NCI-H1105 (cell line): ENCODE results near the gene ALKBH5.

Source experiments
- DNase-seq: peaks from one replicate; lab custom pipeline; 2025; lab: John Stamatoyannopoulos, UW

Gene ALKBH5

DNA sequence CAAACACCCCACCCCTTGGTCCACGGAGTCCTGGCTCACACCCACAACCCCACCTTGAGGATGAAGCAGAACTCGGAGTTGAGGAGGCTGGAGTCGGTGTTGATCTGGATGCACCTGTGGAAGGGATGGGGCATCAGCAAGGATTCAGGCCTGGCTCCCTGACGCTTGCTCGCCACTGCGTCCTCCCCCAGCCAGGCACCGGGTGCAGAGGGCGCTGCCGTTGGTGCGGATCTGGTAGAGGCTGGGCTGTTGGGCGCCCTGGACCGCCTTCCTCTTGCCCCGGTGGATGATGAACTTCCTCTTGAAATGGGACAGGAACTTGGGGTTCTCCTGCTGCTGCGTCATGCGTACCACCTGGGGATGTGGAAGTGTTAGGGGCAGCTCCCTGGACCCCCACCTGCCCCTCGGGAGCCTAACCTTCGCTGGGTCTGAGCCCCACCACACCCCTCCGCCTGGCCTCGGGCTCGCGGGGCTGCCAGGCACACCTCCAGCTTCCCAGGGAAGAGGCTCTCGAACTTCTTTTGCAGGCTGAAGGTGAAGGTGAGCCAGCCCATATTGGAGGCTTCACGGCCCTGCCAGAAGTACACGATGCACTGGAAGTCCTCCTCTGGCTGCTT is 62.6 kb downstream of the ALKBH5 start:
- no peak for DNase-seq

DNA sequence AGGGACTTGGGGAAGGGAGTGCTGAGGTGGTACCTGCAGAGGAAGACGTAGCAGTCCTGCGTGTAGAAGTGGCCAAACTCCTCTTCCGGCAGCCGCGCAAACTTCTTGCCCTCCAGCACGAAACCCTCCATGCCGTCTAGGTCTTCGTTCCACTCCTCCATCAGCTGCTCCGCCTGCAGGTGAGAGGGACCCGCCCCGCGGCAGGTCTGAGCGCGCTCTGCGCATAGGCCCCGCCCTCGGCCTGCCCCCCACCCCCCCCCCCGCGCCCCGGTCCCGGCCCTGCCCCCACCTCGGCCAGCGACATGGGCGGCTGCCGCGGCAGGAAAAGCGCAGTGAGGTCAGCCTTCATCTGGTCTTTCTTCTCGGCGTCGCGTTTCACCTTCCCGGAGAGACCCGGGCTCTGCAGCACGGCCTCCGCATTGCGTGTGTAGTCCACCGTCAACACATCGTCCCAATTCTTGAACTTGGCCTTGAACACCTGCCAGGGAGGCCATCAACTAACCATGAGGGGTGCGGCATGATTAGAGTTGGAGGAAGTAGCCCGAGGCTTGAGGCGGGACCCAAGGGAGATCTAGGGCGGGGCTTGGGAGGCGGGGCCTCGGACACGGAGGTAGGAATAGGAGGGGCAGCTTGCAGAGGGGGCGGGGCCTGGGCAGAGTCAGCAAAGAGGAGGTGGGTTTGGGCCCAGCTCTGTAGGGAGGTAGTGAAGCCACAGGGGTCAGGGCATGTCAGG is 63.4 kb downstream of the ALKBH5 start:
- peak; percentile 95 for DNase-seq

DNA sequence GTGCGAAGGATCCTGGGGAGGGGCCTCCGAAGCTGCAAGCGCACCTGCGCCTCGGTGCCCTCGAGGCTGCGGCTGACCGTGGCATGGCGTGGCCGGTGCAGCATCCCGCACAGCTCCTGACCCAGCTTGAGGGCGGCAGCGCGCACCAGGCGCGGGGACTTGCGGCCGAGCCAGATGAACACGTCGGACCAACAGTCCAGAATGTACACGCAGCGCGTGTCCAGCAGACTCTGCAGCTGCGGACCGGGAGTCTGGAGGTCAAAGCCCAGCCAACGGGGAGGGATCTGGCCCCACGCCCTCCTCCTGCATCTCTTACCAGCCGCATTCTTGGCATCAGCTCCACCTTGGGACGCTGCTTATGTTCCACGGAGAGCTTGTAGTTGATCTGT is 64.0 kb downstream of the ALKBH5 start:
- no peak for DNase-seq

DNA sequence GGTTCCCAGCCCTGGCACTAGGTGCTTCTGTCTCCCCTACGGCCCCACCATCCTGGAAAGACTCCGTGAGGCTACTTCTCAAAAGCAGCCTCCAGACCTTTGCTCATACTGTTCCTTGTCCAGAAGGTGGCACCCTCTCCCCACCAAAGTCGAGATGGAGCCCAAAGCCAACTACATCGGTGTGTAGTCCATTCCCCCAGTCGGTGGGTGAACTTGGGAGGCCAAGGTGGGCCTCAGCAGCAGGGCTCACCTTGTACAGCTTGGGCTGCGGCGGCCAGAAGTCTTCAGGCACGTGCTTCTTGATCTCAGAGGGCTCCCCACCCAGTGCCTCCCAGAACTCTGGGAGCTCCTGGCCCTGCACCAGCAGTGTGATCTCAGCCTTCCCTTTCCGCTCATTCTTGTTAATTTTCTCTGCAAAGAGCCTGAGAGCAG is 64.7 kb downstream of the ALKBH5 start:
- peak; percentile 63 for DNase-seq

DNA sequence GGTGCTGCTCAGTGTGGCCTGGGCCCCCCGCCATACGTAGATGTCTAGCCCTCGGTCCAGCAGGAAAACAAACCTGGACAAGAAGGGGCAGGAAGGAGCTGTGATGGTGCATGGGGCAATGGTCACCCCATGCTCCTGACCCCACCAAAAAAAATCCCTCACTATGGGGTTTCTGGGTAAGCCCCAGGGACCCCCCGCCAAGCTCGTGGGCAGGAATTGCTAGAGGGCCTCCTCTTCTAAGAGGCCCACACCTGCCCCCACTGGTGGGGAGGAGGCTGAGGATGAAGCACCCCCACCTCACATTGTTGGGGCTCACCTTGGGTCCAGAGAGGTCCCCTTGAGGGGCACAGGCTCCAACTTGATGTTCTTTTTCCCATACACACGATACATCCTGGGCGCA is 65.2 kb downstream of the ALKBH5 start:
- DNase-seq = no peak

DNA sequence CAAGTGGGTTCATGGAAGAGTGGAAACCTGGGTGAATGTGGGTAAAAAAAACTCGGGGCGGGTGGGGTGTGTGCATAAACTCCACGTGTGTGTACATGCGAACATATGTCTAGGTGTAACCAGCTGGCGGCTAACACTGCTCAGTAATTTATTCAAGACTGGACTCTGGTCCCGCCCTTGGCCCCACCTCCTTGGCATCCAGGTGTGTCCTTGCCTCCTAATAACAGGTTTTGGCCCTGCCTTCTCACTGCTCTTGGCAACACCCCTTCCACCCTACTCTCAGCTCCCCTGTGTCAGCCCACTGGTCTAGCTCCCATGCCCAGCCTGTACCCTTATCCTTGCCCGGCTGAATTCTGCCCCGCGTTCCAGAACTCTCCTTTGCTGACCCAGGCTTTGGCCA is 66.6 kb downstream of the ALKBH5 start:
- DNase-seq = peak; percentile 45

DNA sequence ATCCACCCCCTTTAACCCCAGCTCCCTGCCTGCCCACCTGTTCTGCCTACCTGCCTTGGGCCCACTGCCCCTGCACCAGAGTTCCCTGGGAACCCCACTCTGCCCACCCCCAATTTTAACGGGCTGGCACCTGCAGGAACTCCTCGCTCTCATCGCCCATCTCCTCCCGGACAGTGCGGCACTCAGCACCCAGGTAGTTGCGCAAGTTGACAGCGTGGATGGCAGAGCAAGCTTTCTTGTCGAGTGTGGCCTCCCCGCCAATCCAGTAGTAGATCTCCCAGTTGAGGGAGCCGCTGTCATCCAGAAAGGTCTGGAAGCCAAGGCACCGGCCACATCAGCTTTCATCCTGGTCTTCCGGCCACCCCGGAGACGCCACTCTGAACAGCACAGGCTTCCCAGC is 67.1 kb downstream of the ALKBH5 start:
- DNase-seq = no peak

DNA sequence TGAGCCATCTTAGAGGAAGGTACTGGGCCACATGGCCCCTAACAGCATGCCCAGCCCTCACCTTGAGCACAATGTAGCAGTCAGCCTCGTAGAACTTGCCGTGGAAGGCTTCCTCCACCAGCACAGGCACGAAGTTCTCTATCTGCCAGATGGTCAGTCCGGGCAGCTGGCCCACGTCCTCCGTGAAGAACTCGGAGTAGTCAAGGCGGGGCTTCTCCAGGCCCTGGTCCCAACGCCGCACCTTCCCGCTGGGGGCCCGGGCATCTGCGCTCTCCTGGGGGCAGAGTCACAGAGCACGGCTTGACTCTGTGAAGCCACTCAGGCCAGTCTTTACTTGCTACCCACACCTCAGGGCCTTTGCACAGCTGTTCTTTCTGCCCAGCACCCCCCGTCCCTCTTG is 67.6 kb downstream of the ALKBH5 start:
- no peak for DNase-seq

DNA sequence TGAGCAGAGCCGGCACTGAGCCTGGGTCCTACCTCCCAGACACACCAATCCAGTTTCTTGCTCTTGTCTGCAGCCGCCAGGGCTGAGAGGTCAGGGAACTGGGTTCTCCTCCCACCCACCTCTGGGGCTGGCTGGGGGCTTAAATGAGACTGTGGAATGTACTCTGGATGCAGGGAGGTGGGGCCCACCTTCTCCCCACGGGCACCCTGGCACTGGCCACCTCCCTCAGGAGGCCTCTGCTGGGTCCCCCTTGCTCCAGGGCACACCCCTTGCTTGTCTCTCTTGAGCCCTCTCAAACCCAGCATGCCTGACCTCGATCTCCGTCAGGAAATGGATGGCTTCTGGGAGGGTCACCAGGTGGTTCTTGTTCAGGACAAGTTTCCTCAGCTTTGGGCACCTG is 68.5 kb downstream of the ALKBH5 start:
- DNase-seq = no peak

DNA sequence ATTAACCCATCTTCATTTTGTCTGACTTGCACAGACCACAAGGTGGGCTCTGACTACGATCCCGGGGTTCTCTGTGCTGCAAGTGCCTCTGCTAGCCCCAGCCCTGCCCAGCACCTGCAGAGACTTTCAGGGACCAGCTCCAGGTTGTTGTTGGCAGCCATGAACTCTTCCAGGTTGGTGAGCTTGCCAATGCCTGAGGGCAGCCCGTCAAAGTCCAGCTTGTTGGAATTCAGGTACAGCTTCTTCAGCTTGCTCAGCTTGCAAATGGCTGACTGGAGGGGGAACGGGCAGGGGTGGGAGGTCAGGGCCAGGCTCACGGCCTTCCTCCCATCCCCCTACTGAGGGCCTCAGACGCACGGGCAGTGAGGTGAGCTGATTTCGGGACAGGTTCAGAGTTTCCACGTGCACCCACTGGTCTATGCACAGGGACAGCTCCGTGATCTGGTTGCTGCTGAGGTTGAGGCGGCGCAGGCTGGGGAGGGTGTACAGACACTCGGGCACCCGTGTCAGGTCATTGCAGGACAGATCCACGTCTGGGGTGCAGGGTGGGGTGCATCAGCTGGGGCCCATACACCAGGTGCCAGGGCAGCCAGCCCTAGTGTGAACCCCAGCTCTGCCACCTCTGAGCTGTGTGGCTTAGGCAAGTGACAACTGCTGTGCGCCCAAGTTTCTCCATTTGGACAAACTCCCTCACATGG is 69.7 kb downstream of the ALKBH5 start:
- DNase-seq = no peak

DNA sequence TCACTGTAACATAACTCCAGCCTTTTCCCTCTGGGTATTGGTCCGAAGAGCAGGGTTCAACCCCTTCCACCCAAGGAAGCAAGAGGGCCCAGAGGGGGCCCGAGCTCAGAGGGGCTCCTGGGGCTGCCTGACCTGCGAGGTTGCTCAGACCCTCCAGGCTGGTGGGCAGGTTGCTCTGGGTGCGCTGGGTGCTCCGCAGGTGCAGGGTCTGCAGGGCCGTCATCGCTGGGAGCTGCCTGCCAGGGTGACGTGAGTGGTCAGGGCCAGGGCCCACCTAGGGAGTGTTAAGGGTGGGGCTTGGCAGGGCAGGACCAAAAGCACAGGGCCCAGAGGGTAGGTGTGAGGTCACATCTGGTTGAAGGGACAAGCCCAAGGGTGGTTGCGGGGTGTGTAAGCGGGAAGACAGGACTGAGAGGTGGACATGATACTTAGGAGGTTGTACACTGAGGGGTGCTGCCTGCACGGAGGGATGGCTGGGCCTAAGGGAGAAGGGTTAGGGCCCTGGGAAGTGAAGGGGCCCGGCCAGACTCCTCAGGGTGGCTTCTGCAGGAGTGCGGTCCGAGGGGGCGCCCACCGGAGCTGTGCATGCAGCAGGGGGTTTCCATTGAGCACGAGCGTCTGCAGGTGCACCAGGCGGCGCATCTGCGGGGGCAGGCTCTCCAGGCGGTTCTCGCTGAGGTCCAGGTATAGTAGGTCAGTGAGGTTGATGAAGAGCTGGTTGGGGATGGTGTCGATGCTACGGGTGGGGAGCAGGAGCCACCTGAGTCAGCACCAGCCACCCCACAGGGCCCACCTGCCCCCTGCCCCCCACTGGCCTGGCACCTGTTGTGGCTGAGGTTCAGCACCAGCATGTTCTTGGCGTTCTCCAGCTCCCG is 70.6 kb downstream of the ALKBH5 start:
- no peak for DNase-seq

DNA sequence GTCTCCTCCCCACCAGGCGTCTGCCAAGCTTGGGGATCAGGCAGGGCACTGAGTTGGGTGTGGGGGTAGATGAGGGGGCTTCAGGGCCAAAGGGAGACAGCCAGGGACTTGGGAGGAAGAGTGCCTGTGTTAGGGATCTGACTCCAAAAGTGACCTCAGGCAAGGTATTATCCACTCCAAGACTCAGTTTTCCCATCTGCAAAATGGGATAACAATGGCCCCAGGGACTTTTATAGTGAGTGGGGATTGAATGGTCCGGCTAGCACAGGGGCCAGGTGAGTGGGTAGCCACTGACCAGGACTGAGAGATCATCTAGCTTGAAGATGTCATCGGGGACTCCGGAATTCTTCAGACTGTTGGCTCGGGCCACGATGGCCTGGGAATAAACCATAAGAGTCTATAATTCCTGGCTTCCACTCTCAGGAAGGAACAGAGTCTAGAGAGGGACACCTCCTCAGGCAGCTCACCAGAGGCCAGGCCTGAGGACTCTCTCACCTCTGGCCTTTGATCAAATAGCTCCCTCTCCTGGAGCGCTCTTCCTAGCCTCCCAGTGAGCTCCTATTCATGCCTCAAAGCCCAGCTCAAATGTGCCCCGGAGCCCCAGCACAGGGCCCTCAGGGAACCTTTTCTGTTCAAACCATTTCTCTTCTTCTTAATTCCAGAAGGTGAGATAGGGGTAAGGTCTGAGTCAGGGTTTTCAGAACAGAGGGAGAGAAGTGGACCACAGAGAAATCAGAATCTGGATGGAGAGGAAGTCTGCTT is 71.4 kb downstream of the ALKBH5 start:
- DNase-seq = no peak

DNA sequence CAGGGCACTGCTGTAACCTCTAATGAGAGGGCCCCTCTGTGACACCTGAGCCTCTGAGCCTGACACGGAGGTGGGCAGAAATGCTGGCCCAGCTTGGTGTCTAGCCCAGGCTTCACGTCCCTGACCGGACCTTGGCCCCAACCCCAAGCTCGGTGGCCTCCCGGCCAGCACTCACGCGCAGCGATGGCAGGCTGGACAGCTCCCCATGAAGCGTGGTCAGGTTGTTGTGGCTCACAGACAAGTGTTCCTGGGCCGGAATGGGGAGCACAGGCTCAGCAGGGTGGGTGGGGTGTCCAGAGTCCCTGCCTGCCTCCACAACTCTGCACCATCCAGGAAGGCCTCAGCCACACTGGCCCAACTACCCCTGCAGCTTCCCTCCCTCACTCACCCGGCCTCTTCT is 72.7 kb downstream of the ALKBH5 start:
- no peak for DNase-seq

DNA sequence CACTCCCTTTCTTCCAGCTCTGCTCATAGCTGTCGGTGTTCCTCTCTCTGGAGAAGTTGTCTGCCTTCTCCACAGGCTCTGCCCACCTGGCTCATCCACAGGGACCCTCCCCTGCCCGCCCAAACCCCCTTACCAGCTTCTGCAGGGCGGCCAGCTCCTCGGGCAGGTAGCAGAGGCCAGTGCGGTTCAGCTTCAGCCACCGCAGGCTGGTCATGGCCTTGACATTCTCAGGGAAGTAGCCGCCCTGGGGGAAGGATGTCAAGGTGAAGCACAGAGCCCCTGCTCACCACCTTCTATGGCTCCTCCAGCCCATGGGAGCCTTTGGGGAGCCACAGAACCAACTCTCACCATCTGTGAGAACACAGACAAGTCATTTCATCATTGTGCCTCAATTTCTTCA is 73.1 kb downstream of the ALKBH5 start:
- no peak for DNase-seq

DNA sequence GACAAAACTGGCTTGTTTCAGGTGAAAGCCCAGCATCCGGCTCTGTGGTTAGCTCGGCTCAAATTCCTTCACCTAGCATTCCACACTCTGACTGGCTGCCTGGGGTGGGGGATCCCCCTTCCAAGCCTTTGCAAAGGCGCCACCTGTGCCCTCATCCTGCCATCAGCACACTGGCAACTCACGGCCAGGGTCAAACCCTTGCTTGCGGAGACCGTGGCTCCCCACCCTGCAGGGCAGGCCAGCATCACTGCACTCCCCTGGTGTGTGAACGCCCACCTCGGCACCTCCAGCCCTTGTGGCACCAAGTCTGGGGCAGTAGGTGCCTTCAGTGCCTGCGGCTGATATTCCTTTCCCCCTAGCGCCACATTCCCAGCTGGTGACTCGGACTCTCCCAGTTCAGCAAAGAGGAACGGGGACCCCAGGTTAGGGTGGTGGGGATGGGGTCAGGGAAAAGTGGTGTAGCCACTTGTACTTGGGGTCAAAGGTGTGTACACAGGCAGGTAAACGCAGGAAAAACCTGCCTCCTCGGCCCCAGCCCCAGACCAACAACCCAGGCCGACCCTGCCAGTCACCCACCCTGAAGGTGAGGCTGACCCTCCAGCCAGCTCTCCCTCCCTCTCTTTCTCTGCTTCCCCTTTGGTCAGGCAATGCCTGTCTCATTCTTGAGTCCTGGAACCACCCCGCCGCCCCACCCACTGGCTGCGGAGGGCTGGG is 73.8 kb downstream of the ALKBH5 start:
- no peak for DNase-seq

DNA sequence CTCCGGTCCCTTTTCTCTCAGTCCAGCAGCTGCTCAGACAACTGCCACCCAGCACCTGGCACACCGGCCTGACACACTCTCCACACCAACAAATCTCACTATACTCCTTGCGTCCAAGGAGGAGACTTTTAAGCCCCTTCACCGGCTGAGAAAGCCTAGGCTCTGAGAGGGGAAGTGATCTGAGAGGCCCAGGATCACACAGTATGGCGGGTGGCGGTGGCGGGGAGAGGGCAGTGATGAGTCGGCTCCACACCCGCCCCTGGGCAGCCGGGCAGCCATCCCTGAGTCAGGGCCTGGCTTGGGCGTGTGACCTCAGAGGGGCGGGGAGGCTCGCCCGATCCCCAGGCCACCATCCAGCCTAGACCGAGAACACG is 74.3 kb downstream of the ALKBH5 start:
- peak; percentile 40 for DNase-seq

DNA sequence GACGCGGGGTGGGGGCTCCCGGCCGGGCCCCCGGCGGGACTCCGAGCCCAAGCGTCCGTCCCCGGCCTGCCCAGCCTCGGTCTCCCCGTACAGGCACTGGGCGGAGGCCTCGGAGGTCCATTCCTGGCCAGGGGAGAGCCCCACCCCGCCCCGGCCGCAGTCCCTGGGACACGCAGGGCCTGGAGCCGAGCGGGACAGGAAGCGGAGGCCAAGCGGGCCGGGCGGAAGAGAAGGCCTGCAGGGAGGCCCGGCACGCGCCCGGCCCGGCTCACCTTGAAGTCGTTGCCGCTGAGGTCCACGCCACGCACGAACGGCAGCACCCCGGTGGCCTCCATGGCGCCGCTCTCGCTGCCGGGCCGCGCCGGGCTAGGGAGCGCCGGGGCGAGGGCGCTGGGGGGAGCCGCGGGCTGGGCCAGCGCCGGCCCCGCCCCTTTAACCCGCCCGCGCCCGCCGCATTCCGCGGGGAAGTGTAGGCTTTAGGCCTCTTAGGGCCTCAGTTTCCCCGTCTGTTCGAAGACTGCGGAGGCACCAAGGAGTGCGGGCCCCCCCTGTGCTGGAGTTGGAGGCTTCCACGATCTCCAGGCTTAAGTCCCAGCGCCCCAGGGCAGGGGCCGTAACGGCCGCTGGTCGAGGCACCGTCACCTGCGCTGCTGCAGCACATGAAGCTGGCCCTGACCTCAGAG is 74.9 kb downstream of the ALKBH5 start, which contains the start of gene FLII:
FLII (minus strand) TSS at position 383 of the 683 bp plus-strand sequence; CDS start at position 335, 48 bp downstream.
- peak; percentile 35 for DNase-seq
